Thyroid gland (tissue), 4 donors: Measurements from ENCODE around the gene WDR54. TPM values are rescaled to one million over a fixed set of nuclear protein-coding genes. Genes with fewer than 3 reads are reported as not detected.

Experiments
- DNase-seq, 2 donors: peaks; one replicate each; pipeline ENCODE4 v3.0.0-alpha.2; 2019
- H3K27ac ChIP-seq, 3 donors: fragments of 200-600 bp; sonication (generic); 1 replicate in 2 of 3; 2 replicates in 1 of 3; pipeline ENCODE4 v1.5.1; 2016 to 2019; ENCODE audit warnings: mild to moderate bottlenecking in 1 of 3, moderate library complexity in 1 of 3
- H3K27me3 ChIP-seq: fragments of 200-600 bp; sonication (generic); one replicate; pipeline ENCODE4 v1.5.1; 2019
- H3K36me3 ChIP-seq, 2 donors: fragments of 200-600 bp; sonication (generic); one replicate each; pipeline ENCODE4 v1.5.1; 2016 to 2019
- H3K4me1 ChIP-seq, 2 donors: fragments of 200-600 bp; sonication (generic); one replicate each; pipeline ENCODE4 v1.5.1; 2017 to 2019
- H3K4me3 ChIP-seq, 3 donors: fragments of 200-600 bp; sonication (generic); replicated peaks in 1 of 3; 1 replicate in 2 of 3; 2 replicates in 1 of 3; pipeline ENCODE4 v1.5.1; 2016; ENCODE audit warnings: mild to moderate bottlenecking in 1 of 3
- H3K9me3 ChIP-seq: fragments of 200-600 bp; sonication (generic); one replicate; pipeline ENCODE4 v1.5.1; 2017
- CTCF ChIP-seq, 6 experiments: fragments of 200-600 bp in 3 of 6; fragments of 450-650 bp in 3 of 6; sonication (generic) in 3 of 6; IDR thresholded peaks; one replicate each; pipeline ENCODE4 v1.5.1; 2016 to 2019; ENCODE audit warnings: antibody characterized with exemption in 6 of 6, mild to moderate bottlenecking in 2 of 6, inconsistent platforms in 1 of 6, moderate library complexity in 1 of 6
- POLR2A ChIP-seq, 2 donors: fragments of 450-650 bp; IDR thresholded peaks; one replicate each; pipeline ENCODE4 v1.6.1; 2017; ENCODE audit warnings: antibody characterized with exemption in 2 of 2, mild to moderate bottlenecking in 2 of 2, moderate library complexity in 1 of 2
- WGBS, 2 donors: methylation state at CpG; one replicate each; pipeline ENCODE4 v1.1.5; 2017; 5-methylcytosine and 5-hydroxymethylcytosine counted together
- intact Hi-C: fragments of 100-400 bp; cut with DNase I; formaldehyde crosslinking; loops from one replicate; pipeline ENCODE4 v1.15.1; 2023
- total RNA-seq, 4 donors: library from RNA; depleted of rRNA; stranded (reverse); fragments of >200 nt; gene quantifications; one replicate each; pipeline ENCODE4 v1.2.3, GENCODE V29; 2016

The WDR54 gene
- total RNA-seq, 4 donors from 2014 or later = 6.5 to 19.3 (median 13.6) TPM

GRCh38 chr2:74444498-74445318, 23.2 kb downstream of the WDR54 start:
- H3K9me3 ChIP-seq = no peaks in the 10 kb centered on the region
- no peak overlapping the region for H3K27ac ChIP-seq
- WGBS, 2 donors = 29 to 44% methylated on average over 5 of the region's 5 CpGs

GRCh38 chr2:74447230-74447999, 25.9 kb downstream of the WDR54 start:
- 90 to 92% methylated on average over 5 of the region's 5 CpGs for whole genome bisulfite sequencing, 2 donors
- no peak for DNase-seq
- peaks cover 0 to 2% of the 10 kb centered on the region in 2 donors for H3K4me1 ChIP-seq
- no peaks in the 10 kb centered on the region for H3K9me3 ChIP-seq
- intact Hi-C loops = no loop called here
- H3K27me3 ChIP-seq = no peaks in the 10 kb centered on the region
- H3K36me3 ChIP-seq = no peaks in the 10 kb centered on the region
- no peak overlapping the region for H3K27ac ChIP-seq
- H3K4me3 ChIP-seq = no peak overlapping the region
- TF ChIP-seq POLR2A (IDR thresholded peaks at IDR 0.05) (no peak), CTCF (IDR thresholded peaks at IDR 0.05) (no peak)

More at GRCh38 chr2:74444498-74445318, 23.2 kb downstream of the WDR54 start:
- H3K36me3 ChIP-seq = no peaks in the 10 kb centered on the region
- peaks cover 4 to 10% of the 10 kb centered on the region in 2 donors for H3K4me1 ChIP-seq
- H3K4me3 ChIP-seq = no peak overlapping the region
- no peak for TF ChIP-seq CTCF (IDR thresholded peaks at IDR 0.05)
- TF ChIP-seq POLR2A (IDR thresholded peaks at IDR 0.05) = no peak
- intact Hi-C loops = no loop called here
- DNase-seq = no peak
- H3K27me3 ChIP-seq = no peaks in the 10 kb centered on the region

- TF ChIP-seq POLR2A (IDR thresholded peaks at IDR 0.05) (no peak), CTCF (IDR thresholded peaks at IDR 0.05) (no peak)
- H3K27me3 ChIP-seq = no peaks in the 10 kb centered on the region
- no peaks in the 10 kb centered on the region for H3K9me3 ChIP-seq
- H3K4me3 ChIP-seq = no peak overlapping the region
- no peaks in the 10 kb centered on the region for H3K4me1 ChIP-seq
- no peak overlapping the region for H3K27ac ChIP-seq
- 77 to 89% methylated on average over 2 of the region's 2 CpGs for WGBS, 2 donors
- H3K36me3 ChIP-seq = no peaks in the 10 kb centered on the region
- intact Hi-C loops = no loop called here
- no peak for DNase-seq
Observed at GRCh38 chr2:74448771-74449170, 27.2 kb downstream of the WDR54 start.

- WGBS, 2 donors = 81 to 87% methylated on average over 3 of the region's 3 CpGs
- no peaks in the 10 kb centered on the region for H3K36me3 ChIP-seq
- H3K27me3 ChIP-seq = no peaks in the 10 kb centered on the region
- DNase-seq = no peak
- no peak overlapping the region for H3K4me3 ChIP-seq
- no peaks in the 10 kb centered on the region for H3K9me3 ChIP-seq
- no peak overlapping the region for H3K27ac ChIP-seq
- no peak for TF ChIP-seq CTCF (IDR thresholded peaks at IDR 0.05)
- H3K4me1 ChIP-seq = peaks cover 5 to 7% of the 10 kb centered on the region in 2 donors
- intact Hi-C loops = no loop called here
Observed at GRCh38 chr2:74450570-74451190, 29.1 kb downstream of the WDR54 start.
